B cell (primary cell): ENCODE results near the gene CHN1.

Source experiments
- EZH2 ChIP-seq: IDR thresholded peaks from 2 replicates; pipeline ENCODE4 v1.6.1; 2012; ENCODE audit warnings: borderline replicate concordance, low read depth, mild to moderate bottlenecking, moderate library complexity, low read length; ENCODE audit not compliant: insufficient read depth, poor library complexity, severe bottlenecking
- TF ChIP-seq, protein P1 (sequence below): fragments of 200-600 bp; IDR thresholded peaks from one replicate; pipeline ENCODE4 v1.8.0; 2022; ENCODE audit warnings: antibody characterized with exemption, mild to moderate bottlenecking

- TF ChIP-seq, protein P1, sequence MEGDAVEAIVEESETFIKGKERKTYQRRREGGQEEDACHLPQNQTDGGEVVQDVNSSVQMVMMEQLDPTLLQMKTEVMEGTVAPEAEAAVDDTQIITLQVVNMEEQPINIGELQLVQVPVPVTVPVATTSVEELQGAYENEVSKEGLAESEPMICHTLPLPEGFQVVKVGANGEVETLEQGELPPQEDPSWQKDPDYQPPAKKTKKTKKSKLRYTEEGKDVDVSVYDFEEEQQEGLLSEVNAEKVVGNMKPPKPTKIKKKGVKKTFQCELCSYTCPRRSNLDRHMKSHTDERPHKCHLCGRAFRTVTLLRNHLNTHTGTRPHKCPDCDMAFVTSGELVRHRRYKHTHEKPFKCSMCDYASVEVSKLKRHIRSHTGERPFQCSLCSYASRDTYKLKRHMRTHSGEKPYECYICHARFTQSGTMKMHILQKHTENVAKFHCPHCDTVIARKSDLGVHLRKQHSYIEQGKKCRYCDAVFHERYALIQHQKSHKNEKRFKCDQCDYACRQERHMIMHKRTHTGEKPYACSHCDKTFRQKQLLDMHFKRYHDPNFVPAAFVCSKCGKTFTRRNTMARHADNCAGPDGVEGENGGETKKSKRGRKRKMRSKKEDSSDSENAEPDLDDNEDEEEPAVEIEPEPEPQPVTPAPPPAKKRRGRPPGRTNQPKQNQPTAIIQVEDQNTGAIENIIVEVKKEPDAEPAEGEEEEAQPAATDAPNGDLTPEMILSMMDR, result no peak
- no peak for TF ChIP-seq EZH2
These were observed 210.3 kb downstream of the CHN1 start for GRCh38 chr2:174794851-174795374.
